Fibroblast of lung (primary cell): ENCODE results near the gene LRRC3C. TPM values are rescaled to one million over a fixed set of nuclear protein-coding genes. Genes with fewer than 3 reads are reported as not detected.
"Not testable (repeated sequence)": the region's sequence is repeated elsewhere in the genome, so short reads cannot be mapped to it uniquely, and the experiment has no call there.

Experiments used
- DNase-seq, 2 donors: peaks; one replicate each; pipeline versions ENCODE4 v3.0.0 to v3.0.0-alpha.2; 2010; ENCODE audit warnings: low read depth in 2 of 2
- H2AFZ ChIP-seq: 2 replicates; pipeline ENCODE4 v1.5.1; 2012; ENCODE audit warnings: low read length, control low read depth, inconsistent platforms
- H3K27ac ChIP-seq: 2 replicates; pipeline ENCODE4 v1.5.1; 2011; ENCODE audit warnings: low read length, control low read depth; ENCODE audit not compliant: insufficient read depth
- H3K27me3 ChIP-seq: 2 replicates; pipeline ENCODE4 v1.5.1; 2011; ENCODE audit warnings: mild to moderate bottlenecking, low read length; ENCODE audit not compliant: control insufficient read depth, insufficient read depth
- H3K36me3 ChIP-seq: 2 replicates; pipeline ENCODE4 v1.5.1; 2011; ENCODE audit warnings: low read length; ENCODE audit not compliant: control insufficient read depth, insufficient read depth
- H3K4me1 ChIP-seq: 2 replicates; pipeline ENCODE4 v1.5.1; 2011; ENCODE audit warnings: low read length; ENCODE audit not compliant: control insufficient read depth, insufficient read depth; ENCODE audit errors: extremely low read depth
- H3K4me2 ChIP-seq: 2 replicates; pipeline ENCODE4 v1.5.1; 2011; ENCODE audit warnings: low read length, control low read depth; ENCODE audit not compliant: insufficient read depth; ENCODE audit errors: extremely low read depth
- H3K4me3 ChIP-seq, 4 experiments: fragments of 200-600 bp in 1 of 4; sonication (generic) in 1 of 4; replicated peaks in 1 of 4; 2 replicates each; pipeline ENCODE4 v1.5.1; 2011 to 2016; ENCODE audit warnings: low read length in 4 of 4, low read depth in 3 of 4, mild to moderate bottlenecking in 3 of 4, control low read depth in 2 of 4, inconsistent platforms in 1 of 4, mixed read lengths in 1 of 4; ENCODE audit not compliant: insufficient read depth in 1 of 4; ENCODE audit errors: control extremely low read depth in 1 of 4
- H3K79me2 ChIP-seq: 2 replicates; pipeline ENCODE4 v1.5.1; 2012; ENCODE audit warnings: mild to moderate bottlenecking, low read length, inconsistent platforms; ENCODE audit not compliant: control insufficient read depth, insufficient read depth
- H3K9ac ChIP-seq: 2 replicates; pipeline ENCODE4 v1.5.1; 2011; ENCODE audit warnings: mild to moderate bottlenecking, low read length, control low read depth; ENCODE audit not compliant: insufficient read depth
- H3K9me3 ChIP-seq: 2 replicates; pipeline ENCODE4 v1.5.1; 2012; ENCODE audit warnings: low read depth, low read length; ENCODE audit not compliant: control insufficient read depth, insufficient read depth
- H4K20me1 ChIP-seq: 2 replicates; pipeline ENCODE4 v1.5.1; 2011; ENCODE audit warnings: low read length; ENCODE audit not compliant: control insufficient read depth, insufficient read depth; ENCODE audit errors: extremely low read depth
- EZH2 ChIP-seq: IDR thresholded peaks from 2 replicates; pipeline ENCODE4 v1.5.1; 2012; ENCODE audit warnings: low read length, control low read depth, mild to moderate bottlenecking; ENCODE audit errors: missing control alignments
- polyA plus RNA-seq, 2 donors: library from polyadenylated mRNA; depleted of rRNA in 1 of 2; stranded (reverse) in 1 of 2; unstranded in 1 of 2; fragments of >200 nt; gene quantifications; 2 replicates each; pipeline ENCODE4 v1.2.1, GENCODE V29; 2011 to 2012; ENCODE audit warnings: missing spikeins in 1 of 2
- total RNA-seq: library from RNA; depleted of rRNA; stranded (reverse); fragments of >200 nt; gene quantifications from 2 replicates; pipeline ENCODE4 v1.2.1, GENCODE V29; 2014
- TF ChIP-seq, protein P1 (sequence below), 2 donors: IDR thresholded peaks in 1 of 2; conservative IDR thresholded peaks in 1 of 2; 1 replicate in 1 of 2; 2 replicates in 1 of 2; pipeline ENCODE4 v1.5.1; 2011 to 2012; ENCODE audit warnings: low read length in 2 of 2, control low read depth in 1 of 2, inconsistent platforms in 1 of 2, low read depth in 1 of 2, mild to moderate bottlenecking in 1 of 2

Gene LRRC3C
- total and polyA plus RNA-seq, 2 donors (not counting 1 experiment from before 2014, with no cell fraction given): not detected

- TF ChIP-seq EZH2: no peak
- no peaks in the 10 kb centered on the region for H3K36me3 ChIP-seq
- H3K4me1 ChIP-seq: peaks cover 3% of the 10 kb centered on the region
- DNase-seq: no peak
- H3K4me2 ChIP-seq: no peak overlapping the region
- no peaks in the 10 kb centered on the region for H3K79me2 ChIP-seq
- no peak overlapping the region for H3K27ac ChIP-seq
- peaks cover 7% of the 10 kb centered on the region for H3K27me3 ChIP-seq
- no peaks in the 10 kb centered on the region for H4K20me1 ChIP-seq
- H3K9me3 ChIP-seq: no peaks in the 10 kb centered on the region
- no peak overlapping the region for H2AFZ ChIP-seq
- no peak overlapping the region for H3K9ac ChIP-seq
- H3K4me3 ChIP-seq: no peak overlapping the region
Observed at GRCh38 chr17:39944393-39944711, 16.8 kb downstream of the LRRC3C start.

GRCh38 chr17:39946551-39947330, 19.2 kb downstream of the LRRC3C start:
- Histone ChIP-seq H3K4me2 (no peak overlapping the region), H3K4me1 (no peaks in the 10 kb centered on the region), H4K20me1 (no peaks in the 10 kb centered on the region), H3K36me3 (no peaks in the 10 kb centered on the region), H2AFZ (no peak overlapping the region), H3K79me2 (no peaks in the 10 kb centered on the region), H3K9me3 (no peaks in the 10 kb centered on the region), H3K9ac (no peak overlapping the region), H3K27me3 (peaks cover 10% of the 10 kb centered on the region), H3K4me3 (no peak overlapping the region), H3K27ac (no peak overlapping the region)
- DNase-seq: no peak
- no peak for TF ChIP-seq EZH2
- TF ChIP-seq, protein P1, sequence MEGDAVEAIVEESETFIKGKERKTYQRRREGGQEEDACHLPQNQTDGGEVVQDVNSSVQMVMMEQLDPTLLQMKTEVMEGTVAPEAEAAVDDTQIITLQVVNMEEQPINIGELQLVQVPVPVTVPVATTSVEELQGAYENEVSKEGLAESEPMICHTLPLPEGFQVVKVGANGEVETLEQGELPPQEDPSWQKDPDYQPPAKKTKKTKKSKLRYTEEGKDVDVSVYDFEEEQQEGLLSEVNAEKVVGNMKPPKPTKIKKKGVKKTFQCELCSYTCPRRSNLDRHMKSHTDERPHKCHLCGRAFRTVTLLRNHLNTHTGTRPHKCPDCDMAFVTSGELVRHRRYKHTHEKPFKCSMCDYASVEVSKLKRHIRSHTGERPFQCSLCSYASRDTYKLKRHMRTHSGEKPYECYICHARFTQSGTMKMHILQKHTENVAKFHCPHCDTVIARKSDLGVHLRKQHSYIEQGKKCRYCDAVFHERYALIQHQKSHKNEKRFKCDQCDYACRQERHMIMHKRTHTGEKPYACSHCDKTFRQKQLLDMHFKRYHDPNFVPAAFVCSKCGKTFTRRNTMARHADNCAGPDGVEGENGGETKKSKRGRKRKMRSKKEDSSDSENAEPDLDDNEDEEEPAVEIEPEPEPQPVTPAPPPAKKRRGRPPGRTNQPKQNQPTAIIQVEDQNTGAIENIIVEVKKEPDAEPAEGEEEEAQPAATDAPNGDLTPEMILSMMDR (conservative IDR thresholded peaks at IDR 0.05 in 1 of 2, IDR thresholded peaks at IDR 0.05 in 1 of 2; ENCODE audit: low read depth in 1 of 2, low read length in 2 of 2): no peak

DNA sequence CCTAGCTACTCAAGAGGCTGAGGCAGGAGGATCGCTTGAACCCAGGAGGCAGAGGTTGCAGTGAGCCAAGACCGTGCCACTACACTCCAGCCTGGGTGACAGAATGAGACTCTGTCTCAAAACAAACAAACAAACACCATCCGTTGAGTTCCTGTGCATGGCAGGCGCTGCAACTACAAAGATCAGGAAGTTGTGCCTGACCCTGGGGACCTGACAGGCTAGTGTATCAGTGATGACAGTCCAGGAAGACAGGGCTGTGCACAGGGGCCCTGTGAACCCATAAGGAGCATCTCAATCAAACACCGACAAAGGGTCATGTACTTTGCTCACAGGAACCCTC, 20.9 kb downstream of the LRRC3C start:
- DNase-seq, H3K9me3 ChIP-seq: not testable (repeated sequence)

GRCh38 chr17:39949028-39949427, 21.5 kb downstream of the LRRC3C start:
- H3K4me3 ChIP-seq: no peak overlapping the region
- no peak for DNase-seq
- no peak overlapping the region for H2AFZ ChIP-seq
- no peaks in the 10 kb centered on the region for H4K20me1 ChIP-seq
- no peak overlapping the region for H3K9ac ChIP-seq
- H3K36me3 ChIP-seq: no peaks in the 10 kb centered on the region
- H3K27ac ChIP-seq: no peak overlapping the region
- peaks cover 4% of the 10 kb centered on the region for H3K4me1 ChIP-seq
- TF ChIP-seq, protein P1 (conservative IDR thresholded peaks at IDR 0.05 in 1 of 2, IDR thresholded peaks at IDR 0.05 in 1 of 2; ENCODE audit: low read depth in 1 of 2, low read length in 2 of 2): no peak
- TF ChIP-seq EZH2: no peak
- H3K79me2 ChIP-seq: no peaks in the 10 kb centered on the region
- H3K9me3 ChIP-seq: no peaks in the 10 kb centered on the region
- H3K27me3 ChIP-seq: peaks cover 3% of the 10 kb centered on the region
- no peak overlapping the region for H3K4me2 ChIP-seq

More for the DNA sequence above, 20.9 kb downstream of the LRRC3C start:
- H3K4me3 ChIP-seq, H3K79me2 ChIP-seq, H3K4me1 ChIP-seq, H3K27ac ChIP-seq, H3K9ac ChIP-seq, H3K27me3 ChIP-seq, H3K36me3 ChIP-seq, H4K20me1 ChIP-seq, H3K4me2 ChIP-seq, H2AFZ ChIP-seq: not testable (repeated sequence)
